ENCODE data around the gene GLE1. TPM values are rescaled to one million over a fixed set of nuclear protein-coding genes. Genes with fewer than 3 reads are reported as not detected.

Gene GLE1
- total RNA-seq, 1 donor from 2014 or later = 28.0 TPM

DNA sequence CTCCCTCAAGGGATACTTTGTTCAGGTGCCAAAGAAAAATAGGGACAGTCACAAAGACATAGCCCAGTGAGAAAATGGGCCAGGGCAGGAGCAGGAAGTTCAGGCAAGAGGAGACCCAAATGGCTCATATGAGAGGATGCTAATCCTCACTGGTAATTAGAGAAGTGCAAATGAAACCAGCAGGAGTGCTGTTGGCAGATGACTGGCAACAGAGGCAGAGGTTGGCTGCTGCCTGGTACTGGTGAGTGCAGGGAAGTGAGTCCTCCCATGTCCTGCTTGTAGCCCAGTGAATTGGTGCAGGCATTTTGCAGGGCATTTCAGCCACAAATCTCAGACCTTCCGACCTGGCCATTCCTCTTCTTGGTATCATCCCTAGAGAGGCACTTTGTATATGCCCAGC lies 25.3 kb upstream of the GLE1 start:
- TF ChIP-seq, protein P1, sequence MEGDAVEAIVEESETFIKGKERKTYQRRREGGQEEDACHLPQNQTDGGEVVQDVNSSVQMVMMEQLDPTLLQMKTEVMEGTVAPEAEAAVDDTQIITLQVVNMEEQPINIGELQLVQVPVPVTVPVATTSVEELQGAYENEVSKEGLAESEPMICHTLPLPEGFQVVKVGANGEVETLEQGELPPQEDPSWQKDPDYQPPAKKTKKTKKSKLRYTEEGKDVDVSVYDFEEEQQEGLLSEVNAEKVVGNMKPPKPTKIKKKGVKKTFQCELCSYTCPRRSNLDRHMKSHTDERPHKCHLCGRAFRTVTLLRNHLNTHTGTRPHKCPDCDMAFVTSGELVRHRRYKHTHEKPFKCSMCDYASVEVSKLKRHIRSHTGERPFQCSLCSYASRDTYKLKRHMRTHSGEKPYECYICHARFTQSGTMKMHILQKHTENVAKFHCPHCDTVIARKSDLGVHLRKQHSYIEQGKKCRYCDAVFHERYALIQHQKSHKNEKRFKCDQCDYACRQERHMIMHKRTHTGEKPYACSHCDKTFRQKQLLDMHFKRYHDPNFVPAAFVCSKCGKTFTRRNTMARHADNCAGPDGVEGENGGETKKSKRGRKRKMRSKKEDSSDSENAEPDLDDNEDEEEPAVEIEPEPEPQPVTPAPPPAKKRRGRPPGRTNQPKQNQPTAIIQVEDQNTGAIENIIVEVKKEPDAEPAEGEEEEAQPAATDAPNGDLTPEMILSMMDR (conservative IDR thresholded peaks at IDR 0.05) = no peak
- Mint-ChIP-seq H3K27ac (ENCODE audit: unreplicated experiment) (no peak overlapping the region), H3K27me3 (ENCODE audit: low read depth) (no peaks in the 10 kb centered on the region)

DNA sequence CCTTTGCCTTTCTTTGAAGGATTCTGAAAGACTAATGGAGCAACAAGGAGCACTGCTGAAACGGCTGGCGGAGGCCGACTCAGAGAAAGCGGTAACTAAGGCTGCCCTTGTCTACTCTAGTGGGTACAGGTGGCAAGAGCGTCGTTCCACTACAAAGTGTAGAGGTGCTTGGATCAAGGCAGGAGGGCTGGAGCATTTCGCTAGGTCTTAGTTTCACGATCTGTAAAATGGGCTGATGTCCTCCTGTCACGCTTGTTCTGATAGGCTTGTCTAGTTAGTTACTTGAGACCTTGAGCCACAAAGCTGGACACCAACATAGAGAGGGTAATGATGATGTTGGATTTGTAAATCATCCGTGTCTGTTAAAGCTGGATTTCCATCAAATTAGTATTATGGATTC lies 23.0 kb upstream of the GLE1 start:
- DNase-seq (ENCODE audit: low read depth, low spot score) = no peak
- TF ChIP-seq, protein P1 (conservative IDR thresholded peaks at IDR 0.05) = no peak
- H3K27me3 Mint-ChIP-seq (ENCODE audit: low read depth) = no peaks in the 10 kb centered on the region
- H3K36me3 Mint-ChIP-seq (ENCODE audit: low read depth) = peaks cover 15% of the 10 kb centered on the region
- H3K4me3 Mint-ChIP-seq = no peak overlapping the region
- no peaks in the 10 kb centered on the region for H3K9me3 Mint-ChIP-seq
- H3K4me1 Mint-ChIP-seq = no peaks in the 10 kb centered on the region
- no peak overlapping the region for H3K27ac Mint-ChIP-seq (ENCODE audit: unreplicated experiment)

More for the DNA sequence above, 25.3 kb upstream of the GLE1 start:
- Mint-ChIP-seq H3K36me3 (ENCODE audit: low read depth) (peaks cover 21% of the 10 kb centered on the region), H3K4me1 (no peaks in the 10 kb centered on the region), H3K4me3 (no peak overlapping the region), H3K9me3 (no peaks in the 10 kb centered on the region)
- no peak for DNase-seq (ENCODE audit: low read depth, low spot score)

DNA sequence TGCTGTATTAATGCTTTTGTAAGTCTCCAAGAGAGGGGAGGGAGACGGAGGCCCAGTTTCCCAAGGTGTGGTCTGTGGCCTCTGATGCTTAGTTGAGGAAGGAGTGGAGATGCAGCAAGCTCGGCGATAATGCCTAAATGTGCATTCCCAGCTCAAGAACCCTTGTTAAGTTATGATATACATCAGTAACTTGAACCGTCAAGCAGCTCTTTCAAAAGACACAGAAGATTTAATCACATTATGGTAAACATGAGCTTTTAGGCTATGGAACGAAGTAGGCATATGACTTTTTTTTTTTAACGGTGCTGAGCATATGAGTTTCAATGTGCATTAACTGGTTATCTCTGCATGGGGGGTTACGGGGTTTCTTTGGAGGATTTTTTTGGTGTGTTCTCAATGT lies 22.3 kb upstream of the GLE1 start:
- DNase-seq (ENCODE audit: low read depth, low spot score) = no peak
- Mint-ChIP-seq H3K4me3 (no peak overlapping the region), H3K4me1 (no peaks in the 10 kb centered on the region), H3K9me3 (no peaks in the 10 kb centered on the region), H3K27me3 (ENCODE audit: low read depth) (no peaks in the 10 kb centered on the region), H3K36me3 (ENCODE audit: low read depth) (peaks cover 18% of the 10 kb centered on the region), H3K27ac (ENCODE audit: unreplicated experiment) (no peak overlapping the region)
- TF ChIP-seq, protein P1 (conservative IDR thresholded peaks at IDR 0.05) = no peak

DNA sequence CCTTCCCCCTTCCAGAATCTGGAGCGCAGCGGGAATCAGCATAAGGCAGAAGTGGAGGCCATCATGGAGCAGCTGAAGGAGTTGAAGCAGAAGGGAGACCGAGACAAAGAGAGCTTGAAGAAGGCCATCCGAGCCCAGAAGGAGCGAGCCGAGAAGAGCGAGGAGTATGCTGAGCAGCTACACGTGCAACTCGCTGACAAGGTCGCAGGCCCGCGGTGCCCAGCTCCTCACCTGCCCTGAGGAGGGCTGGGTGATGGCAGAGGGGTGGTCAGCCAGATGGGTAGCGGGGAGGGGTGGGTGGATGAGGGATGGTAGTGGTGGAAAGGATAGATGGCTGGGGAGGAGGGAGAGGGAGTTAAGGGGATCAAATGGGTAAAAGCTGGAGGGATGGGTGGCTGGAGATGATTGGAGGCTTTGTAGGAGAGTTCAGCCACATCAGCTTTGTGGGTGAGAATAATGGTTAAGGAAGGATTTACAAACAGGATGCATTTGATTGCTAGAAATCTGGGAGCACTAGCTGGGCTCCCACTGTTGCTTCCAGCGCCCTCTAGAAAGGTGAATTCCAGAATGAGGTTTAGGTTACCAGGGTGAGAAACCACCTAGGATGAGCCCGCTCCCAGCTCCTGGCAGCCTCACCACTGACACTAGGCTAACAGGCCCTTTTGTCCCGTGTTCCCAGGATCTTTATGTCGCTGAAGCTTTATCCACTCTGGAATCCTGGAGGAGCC lies 19.7 kb upstream of the GLE1 start:
- no peaks in the 10 kb centered on the region for H3K9me3 Mint-ChIP-seq
- H3K36me3 Mint-ChIP-seq (ENCODE audit: low read depth) = peaks cover 27% of the 10 kb centered on the region
- TF ChIP-seq, protein P1 (conservative IDR thresholded peaks at IDR 0.05) = no peak
- H3K4me3 Mint-ChIP-seq = no peak overlapping the region
- no peaks in the 10 kb centered on the region for H3K4me1 Mint-ChIP-seq
- no peaks in the 10 kb centered on the region for H3K27me3 Mint-ChIP-seq (ENCODE audit: low read depth)
- H3K27ac Mint-ChIP-seq (ENCODE audit: unreplicated experiment) = peak overlapping the region; percentile 19
- DNase-seq (ENCODE audit: low read depth, low spot score) = no peak

DNA sequence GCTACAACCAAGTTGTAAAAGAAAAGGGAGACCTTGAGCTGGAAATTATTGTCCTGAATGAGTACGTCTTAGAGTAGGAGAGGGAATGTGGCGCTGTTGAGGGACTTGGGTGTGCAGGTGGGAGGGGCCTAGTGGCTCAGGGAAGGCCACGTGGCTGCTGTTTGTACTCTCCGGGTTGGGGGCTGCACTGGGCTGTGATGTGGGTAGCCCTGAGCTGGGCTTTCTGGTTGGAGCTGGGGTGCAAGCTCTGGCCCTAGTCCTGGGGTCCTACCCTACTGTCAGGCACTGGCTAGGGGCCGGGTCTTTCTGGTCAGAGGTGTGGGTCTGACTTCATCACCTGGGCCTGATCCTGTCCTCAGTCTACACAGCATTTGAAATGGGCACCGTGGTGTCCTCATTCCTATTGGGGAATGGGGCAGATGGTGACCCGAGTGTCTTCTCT lies 19.1 kb upstream of the GLE1 start:
- Mint-ChIP-seq H3K9me3 (no peaks in the 10 kb centered on the region), H3K36me3 (ENCODE audit: low read depth) (peaks cover 28% of the 10 kb centered on the region), H3K4me1 (no peaks in the 10 kb centered on the region), H3K4me3 (no peak overlapping the region), H3K27ac (ENCODE audit: unreplicated experiment) (peak overlapping the region; percentile 19), H3K27me3 (ENCODE audit: low read depth) (no peaks in the 10 kb centered on the region)
- TF ChIP-seq, protein P1 (conservative IDR thresholded peaks at IDR 0.05) = no peak
- no peak for DNase-seq (ENCODE audit: low read depth, low spot score)
